Fibroblast of lung (primary cell): ENCODE results near the gene CREB3. TPM values are rescaled to one million over a fixed set of nuclear protein-coding genes. Genes with fewer than 3 reads are reported as not detected.

Experiments
- DNase-seq, 2 donors: peaks; one replicate each; pipeline versions ENCODE4 v3.0.0 to v3.0.0-alpha.2; 2010; ENCODE audit warnings: low read depth in 2 of 2
- H2AFZ ChIP-seq: 2 replicates; pipeline ENCODE4 v1.5.1; 2012; ENCODE audit warnings: low read length, control low read depth, inconsistent platforms
- H3K27ac ChIP-seq: 2 replicates; pipeline ENCODE4 v1.5.1; 2011; ENCODE audit warnings: low read length, control low read depth; ENCODE audit not compliant: insufficient read depth
- H3K27me3 ChIP-seq: 2 replicates; pipeline ENCODE4 v1.5.1; 2011; ENCODE audit warnings: mild to moderate bottlenecking, low read length; ENCODE audit not compliant: control insufficient read depth, insufficient read depth
- H3K36me3 ChIP-seq: 2 replicates; pipeline ENCODE4 v1.5.1; 2011; ENCODE audit warnings: low read length; ENCODE audit not compliant: control insufficient read depth, insufficient read depth
- H3K4me1 ChIP-seq: 2 replicates; pipeline ENCODE4 v1.5.1; 2011; ENCODE audit warnings: low read length; ENCODE audit not compliant: control insufficient read depth, insufficient read depth; ENCODE audit errors: extremely low read depth
- H3K4me2 ChIP-seq: 2 replicates; pipeline ENCODE4 v1.5.1; 2011; ENCODE audit warnings: low read length, control low read depth; ENCODE audit not compliant: insufficient read depth; ENCODE audit errors: extremely low read depth
- H3K4me3 ChIP-seq, 4 experiments: fragments of 200-600 bp in 1 of 4; sonication (generic) in 1 of 4; replicated peaks in 1 of 4; 2 replicates each; pipeline ENCODE4 v1.5.1; 2011 to 2016; ENCODE audit warnings: low read length in 4 of 4, low read depth in 3 of 4, mild to moderate bottlenecking in 3 of 4, control low read depth in 2 of 4, inconsistent platforms in 1 of 4, mixed read lengths in 1 of 4; ENCODE audit not compliant: insufficient read depth in 1 of 4; ENCODE audit errors: control extremely low read depth in 1 of 4
- H3K79me2 ChIP-seq: 2 replicates; pipeline ENCODE4 v1.5.1; 2012; ENCODE audit warnings: mild to moderate bottlenecking, low read length, inconsistent platforms; ENCODE audit not compliant: control insufficient read depth, insufficient read depth
- H3K9ac ChIP-seq: 2 replicates; pipeline ENCODE4 v1.5.1; 2011; ENCODE audit warnings: mild to moderate bottlenecking, low read length, control low read depth; ENCODE audit not compliant: insufficient read depth
- H3K9me3 ChIP-seq: 2 replicates; pipeline ENCODE4 v1.5.1; 2012; ENCODE audit warnings: low read depth, low read length; ENCODE audit not compliant: control insufficient read depth, insufficient read depth
- H4K20me1 ChIP-seq: 2 replicates; pipeline ENCODE4 v1.5.1; 2011; ENCODE audit warnings: low read length; ENCODE audit not compliant: control insufficient read depth, insufficient read depth; ENCODE audit errors: extremely low read depth
- CTCF ChIP-seq, 2 donors: IDR thresholded peaks in 1 of 2; conservative IDR thresholded peaks in 1 of 2; 1 replicate in 1 of 2; 2 replicates in 1 of 2; pipeline ENCODE4 v1.5.1; 2011 to 2012; ENCODE audit warnings: low read length in 2 of 2, control low read depth in 1 of 2, inconsistent platforms in 1 of 2, low read depth in 1 of 2, mild to moderate bottlenecking in 1 of 2
- EZH2 ChIP-seq: IDR thresholded peaks from 2 replicates; pipeline ENCODE4 v1.5.1; 2012; ENCODE audit warnings: low read length, control low read depth, mild to moderate bottlenecking; ENCODE audit errors: missing control alignments
- polyA plus RNA-seq, 2 donors: library from polyadenylated mRNA; depleted of rRNA in 1 of 2; stranded (reverse) in 1 of 2; unstranded in 1 of 2; fragments of >200 nt; gene quantifications; 2 replicates each; pipeline ENCODE4 v1.2.1, GENCODE V29; 2011 to 2012; ENCODE audit warnings: missing spikeins in 1 of 2
- total RNA-seq: library from RNA; depleted of rRNA; stranded (reverse); fragments of >200 nt; gene quantifications from 2 replicates; pipeline ENCODE4 v1.2.1, GENCODE V29; 2014

CREB3 gene
- total and polyA plus RNA-seq, 2 donors (not counting 1 experiment from before 2014, with no cell fraction given): 50.2 to 70.2 TPM

- H3K4me2 ChIP-seq: peak overlapping the region; percentile 82
- H3K4me3 ChIP-seq: peak overlapping the region; percentile 47 to 97 (median 80)
- H3K4me1 ChIP-seq: peaks cover 7% of the 10 kb centered on the region
- H3K9me3 ChIP-seq: no peaks in the 10 kb centered on the region
- H3K27ac ChIP-seq: peak overlapping the region; percentile 81
- no peaks in the 10 kb centered on the region for H3K27me3 ChIP-seq
- peaks cover 38% of the 10 kb centered on the region for H3K79me2 ChIP-seq
- H3K36me3 ChIP-seq: peaks cover 9% of the 10 kb centered on the region
- no peak for DNase-seq
- H2AFZ ChIP-seq: peak overlapping the region; percentile 17
- TF ChIP-seq CTCF (conservative IDR thresholded peaks at IDR 0.05 in 1 of 2, IDR thresholded peaks at IDR 0.05 in 1 of 2; ENCODE audit: low read depth in 1 of 2, low read length in 2 of 2) (no peak), EZH2 (no peak)
- H3K9ac ChIP-seq: peak overlapping the region; percentile 86
- peaks cover 2% of the 10 kb centered on the region for H4K20me1 ChIP-seq
Observed at GRCh38 chr9:35749515-35750255, 17.2 kb downstream of the CREB3 start.

GRCh38 chr9:35750256-35750531 is 17.7 kb downstream of the CREB3 start:
- H3K9me3 ChIP-seq: no peaks in the 10 kb centered on the region
- DNase-seq: no peak
- peaks cover 7% of the 10 kb centered on the region for H3K4me1 ChIP-seq
- H3K27ac ChIP-seq: peak overlapping the region; percentile 81
- TF ChIP-seq EZH2 (no peak), CTCF (conservative IDR thresholded peaks at IDR 0.05 in 1 of 2, IDR thresholded peaks at IDR 0.05 in 1 of 2; ENCODE audit: low read depth in 1 of 2, low read length in 2 of 2) (no peak)
- H3K36me3 ChIP-seq: peaks cover 7% of the 10 kb centered on the region
- no peak overlapping the region for H3K9ac ChIP-seq
- peaks cover 2% of the 10 kb centered on the region for H4K20me1 ChIP-seq
- H3K4me2 ChIP-seq: peak overlapping the region; percentile 82
- H3K79me2 ChIP-seq: peaks cover 36% of the 10 kb centered on the region
- no peak overlapping the region for H2AFZ ChIP-seq
- H3K27me3 ChIP-seq: no peaks in the 10 kb centered on the region
- H3K4me3 ChIP-seq: peak overlapping the region; percentile 47 to 97 (median 80)

- no peak overlapping the region for H2AFZ ChIP-seq
- H3K27me3 ChIP-seq: peaks cover 2% of the 10 kb centered on the region
- peaks cover 7% of the 10 kb centered on the region for H3K36me3 ChIP-seq
- no peak for DNase-seq
- H3K79me2 ChIP-seq: peaks cover 8% of the 10 kb centered on the region
- TF ChIP-seq EZH2 (no peak), CTCF (conservative IDR thresholded peaks at IDR 0.05 in 1 of 2, IDR thresholded peaks at IDR 0.05 in 1 of 2; ENCODE audit: low read depth in 1 of 2, low read length in 2 of 2) (no peak)
- H3K4me2 ChIP-seq: no peak overlapping the region
- no peak overlapping the region for H3K4me3 ChIP-seq
- no peak overlapping the region for H3K27ac ChIP-seq
- H4K20me1 ChIP-seq: no peaks in the 10 kb centered on the region
- peaks cover 10% of the 10 kb centered on the region for H3K4me1 ChIP-seq
- no peaks in the 10 kb centered on the region for H3K9me3 ChIP-seq
- H3K9ac ChIP-seq: no peak overlapping the region
Observed at GRCh38 chr9:35753466-35753865, 21.0 kb downstream of the CREB3 start.
